KOPT-K1 (cell line): Measurements from ENCODE around the gene CFAP107.
"Not testable (repeated sequence)": the region's sequence is repeated elsewhere in the genome, so short reads cannot be mapped to it uniquely, and the experiment has no call there.

Source experiments
- H3K27ac ChIP-seq: fragments of 200-600 bp; sonication (generic); 2 replicates; pipeline ENCODE4 v1.5.1; 2016; ENCODE audit warnings: antibody characterized with exemption, mild to moderate bottlenecking, low read depth, low read length; ENCODE audit not compliant: poor library complexity, severe bottlenecking
- H3K36me3 ChIP-seq: fragments of 200-600 bp; sonication (generic); 2 replicates; pipeline ENCODE4 v1.5.1; 2017; ENCODE audit warnings: antibody characterized with exemption, mild to moderate bottlenecking, low read length, moderate library complexity; ENCODE audit not compliant: insufficient read depth
- H3K9me3 ChIP-seq: fragments of 200-600 bp; sonication (generic); 2 replicates; pipeline ENCODE4 v1.5.1; 2017; ENCODE audit warnings: antibody characterized with exemption, low read length, mild to moderate bottlenecking; ENCODE audit not compliant: insufficient read depth, poor library complexity, severe bottlenecking

The CFAP107 gene

DNA sequence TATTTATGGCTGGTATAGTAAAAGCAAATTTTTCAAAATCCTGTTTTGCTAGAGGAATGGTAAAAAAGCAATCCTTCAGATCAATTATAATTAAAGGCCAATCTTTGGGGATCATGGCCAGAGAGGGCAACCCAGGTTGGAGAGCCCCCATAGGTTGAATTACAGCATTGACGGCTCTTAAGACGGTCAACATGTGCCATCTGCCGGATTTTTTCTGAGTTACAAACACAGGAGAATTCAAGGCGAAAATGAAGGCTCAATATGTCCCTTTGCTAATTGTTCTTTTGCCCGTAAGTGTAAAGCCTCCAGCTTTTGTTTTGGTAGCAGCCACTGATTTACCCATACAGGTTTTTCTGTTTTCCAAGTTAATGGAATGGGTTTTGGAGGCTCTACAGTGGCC is 35.5 kb downstream of the CFAP107 start:
- H3K9me3 ChIP-seq, result peaks cover 17% of the 10 kb centered on the region
- not testable (repeated sequence) for H3K36me3 ChIP-seq, H3K27ac ChIP-seq

DNA sequence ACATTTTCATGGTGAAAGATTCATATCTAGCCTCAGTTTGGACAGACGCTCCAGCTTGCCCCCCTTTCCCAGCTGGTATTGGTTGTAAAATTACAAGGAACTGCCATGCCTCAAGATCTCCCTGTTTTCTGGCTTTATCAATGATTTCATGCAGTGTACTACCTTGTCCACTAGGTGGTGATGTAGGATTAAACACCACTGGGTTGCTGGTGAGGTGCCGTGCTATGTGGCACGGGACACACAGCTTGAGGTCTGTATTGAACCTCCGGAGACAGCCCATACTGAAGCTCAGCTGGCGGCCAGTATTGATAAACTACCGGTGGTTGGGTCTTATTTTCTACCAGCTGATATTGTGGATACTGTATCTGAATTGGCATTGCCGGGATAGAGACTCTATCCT is 37.8 kb downstream of the CFAP107 start:
- H3K36me3 ChIP-seq, H3K27ac ChIP-seq: not testable (repeated sequence)
- H3K9me3 ChIP-seq, result peaks cover 17% of the 10 kb centered on the region

DNA sequence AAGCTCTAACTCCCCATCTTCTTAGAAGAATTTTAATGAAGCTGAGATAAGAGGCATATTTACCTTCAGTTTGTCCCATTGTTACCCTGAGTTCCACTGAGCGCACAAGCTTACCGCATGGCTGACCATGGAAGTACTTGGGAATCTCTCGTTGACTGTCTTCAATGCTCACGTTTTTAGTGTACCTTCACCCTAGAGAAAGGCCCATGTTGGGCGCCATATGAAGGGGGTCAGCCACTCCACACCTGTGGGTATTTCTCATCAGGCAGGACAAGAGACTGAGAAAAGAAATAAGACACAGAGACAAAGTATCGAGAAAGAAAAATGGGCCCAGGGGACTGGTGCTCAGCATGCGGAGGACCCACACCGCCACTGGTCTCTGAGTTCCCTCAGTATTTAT is 38.7 kb downstream of the CFAP107 start:
- H3K27ac ChIP-seq, H3K36me3 ChIP-seq: not testable (repeated sequence)
- peaks cover 17% of the 10 kb centered on the region for H3K9me3 ChIP-seq

DNA sequence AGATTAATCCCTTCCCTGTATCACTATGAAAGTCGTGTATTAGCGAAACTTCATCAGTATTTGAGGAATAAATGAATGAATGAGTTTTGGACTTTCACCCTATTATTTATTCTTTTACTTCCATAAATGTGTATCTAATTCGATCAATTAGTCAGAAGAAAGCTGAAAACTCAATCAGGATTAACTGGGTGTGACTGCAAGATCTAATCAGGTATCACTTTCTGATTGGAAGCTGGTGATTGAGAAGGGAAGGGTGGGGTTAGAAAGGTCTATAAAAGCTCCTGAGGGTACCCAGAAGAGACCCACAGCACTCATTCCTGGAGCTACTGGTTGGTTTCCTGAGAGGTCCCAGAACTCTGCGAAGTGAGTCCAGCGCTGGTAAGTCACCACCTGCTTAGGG is 45.1 kb downstream of the CFAP107 start, which contains the start of gene PRAMEF1:
Gene PRAMEF1 (plus strand): TSS at position 301 of the 400 bp plus-strand sequence. CDS start 1,831 bp downstream, outside the sequence.
- H3K9me3 ChIP-seq, H3K36me3 ChIP-seq, H3K27ac ChIP-seq: not testable (repeated sequence)

DNA sequence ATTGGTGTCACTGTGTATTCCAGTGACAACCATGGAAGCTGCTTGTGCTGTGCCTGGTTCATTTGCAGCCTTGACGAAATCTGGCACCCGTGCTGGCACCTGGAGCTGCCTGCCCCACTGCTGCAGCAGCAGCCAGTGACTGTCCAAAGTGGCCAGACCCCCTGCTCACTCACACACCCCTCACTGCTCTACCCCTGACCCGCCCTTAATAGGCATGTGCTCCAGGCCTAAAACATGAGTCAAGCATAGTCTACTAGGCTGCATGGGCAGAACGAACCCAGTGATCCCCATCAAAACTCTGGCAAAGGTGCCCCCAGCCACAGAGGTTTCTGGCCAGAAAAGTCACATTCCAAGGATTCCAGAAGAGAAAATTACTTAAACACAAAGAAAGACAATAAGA is 52.9 kb downstream of the CFAP107 start:
- Histone ChIP-seq H3K36me3 (no peaks in the 10 kb centered on the region), H3K9me3 (no peaks in the 10 kb centered on the region), H3K27ac (no peak overlapping the region)

DNA sequence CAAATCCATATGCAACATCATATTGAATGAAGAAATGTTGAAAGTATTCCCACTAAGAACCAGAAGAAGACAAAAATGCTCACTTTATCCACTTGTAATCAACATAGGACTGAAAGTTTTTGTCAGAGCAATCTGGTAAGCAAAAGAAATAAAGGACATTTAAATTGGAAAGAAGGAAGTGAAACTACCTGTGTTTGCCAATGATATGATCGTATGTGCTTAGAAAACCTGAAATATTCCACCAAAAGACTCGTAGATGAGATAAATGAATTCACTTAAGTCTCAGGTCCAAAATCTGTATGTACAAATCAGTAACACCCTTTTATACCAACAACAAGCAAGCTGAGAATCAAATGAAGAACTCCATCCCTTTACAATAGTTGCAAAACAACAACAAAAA is 53.7 kb downstream of the CFAP107 start:
- Histone ChIP-seq H3K36me3 (no peaks in the 10 kb centered on the region), H3K9me3 (no peaks in the 10 kb centered on the region), H3K27ac (no peak overlapping the region)

DNA sequence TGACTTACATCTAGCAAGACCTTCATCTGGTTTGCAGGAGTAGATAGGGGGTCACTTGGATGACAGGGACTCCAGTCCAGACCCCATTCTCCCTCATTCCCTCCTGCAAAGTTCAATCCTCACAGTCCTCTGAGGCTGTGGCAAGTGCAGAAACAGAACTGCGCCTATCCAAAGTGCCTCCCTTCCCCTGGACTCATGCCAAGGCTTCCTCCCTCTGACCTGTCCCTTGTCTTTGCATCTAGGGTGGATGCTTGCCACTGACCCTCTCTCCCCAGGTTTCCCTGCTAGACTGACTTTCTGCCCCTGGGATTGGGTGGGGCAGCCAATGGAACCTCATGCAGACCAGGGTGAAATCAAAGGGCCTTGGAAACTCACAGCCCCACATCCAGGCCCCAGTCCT is 63.9 kb downstream of the CFAP107 start:
- Histone ChIP-seq H3K9me3 (peaks cover 4% of the 10 kb centered on the region), H3K27ac (no peak overlapping the region), H3K36me3 (no peaks in the 10 kb centered on the region)

DNA sequence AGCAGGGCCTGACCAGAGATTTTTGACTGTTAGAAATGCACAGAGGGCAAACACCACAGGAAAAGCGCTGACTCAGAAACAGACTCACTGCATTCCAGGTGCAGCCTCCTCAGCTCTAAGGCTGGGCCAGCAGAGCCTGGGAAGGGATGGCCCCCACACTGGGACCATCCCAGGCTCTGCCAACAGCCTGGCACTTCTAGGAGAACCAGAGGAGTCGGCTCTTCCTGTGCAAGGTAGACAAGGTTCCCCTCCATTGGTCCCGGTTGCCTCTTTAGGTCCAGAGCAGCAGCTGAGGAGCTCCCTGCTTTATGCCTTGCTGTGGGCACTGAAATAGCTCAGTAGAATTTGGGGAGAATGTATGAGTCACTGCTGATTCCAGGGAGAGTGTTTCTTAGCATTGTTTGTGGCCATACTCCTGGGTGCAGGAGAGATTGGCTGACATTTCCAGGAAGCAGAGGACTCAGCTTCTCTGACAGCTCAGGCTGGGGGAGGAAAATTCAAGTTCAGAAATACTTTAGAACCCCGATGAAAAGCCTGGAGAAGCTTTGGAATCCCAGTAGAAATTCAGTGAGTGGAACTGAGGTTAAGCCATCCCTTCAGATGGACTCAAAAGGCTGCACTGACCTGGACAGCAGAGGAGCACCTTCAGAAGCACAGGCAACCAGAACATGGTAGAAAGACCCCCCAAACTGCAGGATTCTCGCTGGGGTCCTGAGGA is 64.8 kb downstream of the CFAP107 start:
- no peaks in the 10 kb centered on the region for H3K9me3 ChIP-seq
- no peaks in the 10 kb centered on the region for H3K36me3 ChIP-seq
- no peak overlapping the region for H3K27ac ChIP-seq

DNA sequence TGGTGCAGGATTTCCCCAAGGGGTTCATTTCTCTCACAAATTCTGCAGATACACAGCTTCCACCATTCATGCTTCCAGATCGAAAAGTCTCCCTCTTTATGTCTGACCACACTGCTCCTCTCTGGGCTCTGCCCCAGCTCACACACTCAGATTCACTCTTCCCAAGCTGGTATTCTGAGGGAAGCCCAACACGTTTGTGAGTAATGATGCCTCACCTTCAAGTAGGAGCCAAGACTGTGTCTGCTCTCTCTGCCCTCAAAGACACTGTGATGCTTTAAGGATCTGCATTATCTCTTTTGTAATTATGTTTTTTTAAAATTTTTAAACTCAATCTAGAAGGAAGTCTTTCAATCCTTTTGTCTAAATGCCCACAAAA is 65.4 kb downstream of the CFAP107 start:
- H3K9me3 ChIP-seq, result no peaks in the 10 kb centered on the region
- H3K36me3 ChIP-seq, result no peaks in the 10 kb centered on the region
- no peak overlapping the region for H3K27ac ChIP-seq
